ENCODE results near the gene UPK1A. TPM values are rescaled to one million over a fixed set of nuclear protein-coding genes. Genes with fewer than 3 reads are reported as not detected.
A peak's percentile ranks its signal among the peaks of the same experiment; 100 is the strongest.
"Not testable (repeated sequence)": the region's sequence is repeated elsewhere in the genome, so short reads cannot be mapped to it uniquely, and the experiment has no call there.

Gene UPK1A
- total RNA-seq, 1 experiment from 2014 or later = not detected

- DNase-seq (ENCODE audit: low read depth) = no peak
Measured at GRCh38 chr19:35689836-35690235, 23.5 kb downstream of the UPK1A start.

DNA sequence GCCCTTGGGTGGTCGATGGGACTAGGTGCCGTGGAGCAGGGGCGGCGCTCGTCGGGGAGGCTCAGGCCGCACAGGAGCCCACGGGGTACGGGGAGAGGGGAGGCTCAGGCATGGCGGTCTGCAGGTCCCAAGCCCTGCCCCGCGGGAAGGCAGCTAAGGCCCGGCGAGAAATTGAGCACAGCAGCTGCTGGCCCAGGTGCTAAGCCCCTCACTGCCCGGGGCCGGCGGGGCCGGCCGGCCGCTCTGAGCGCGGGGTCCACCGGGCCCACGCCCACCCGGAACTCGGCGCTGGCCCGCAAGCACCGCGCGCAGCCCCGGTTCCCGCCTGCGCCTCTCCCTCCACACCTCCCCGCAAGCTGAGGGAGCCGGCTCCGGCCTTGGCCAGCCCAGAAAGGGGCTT, 24.8 kb downstream of the UPK1A start:
- not testable (repeated sequence) for DNase-seq (ENCODE audit: low read depth)

DNA sequence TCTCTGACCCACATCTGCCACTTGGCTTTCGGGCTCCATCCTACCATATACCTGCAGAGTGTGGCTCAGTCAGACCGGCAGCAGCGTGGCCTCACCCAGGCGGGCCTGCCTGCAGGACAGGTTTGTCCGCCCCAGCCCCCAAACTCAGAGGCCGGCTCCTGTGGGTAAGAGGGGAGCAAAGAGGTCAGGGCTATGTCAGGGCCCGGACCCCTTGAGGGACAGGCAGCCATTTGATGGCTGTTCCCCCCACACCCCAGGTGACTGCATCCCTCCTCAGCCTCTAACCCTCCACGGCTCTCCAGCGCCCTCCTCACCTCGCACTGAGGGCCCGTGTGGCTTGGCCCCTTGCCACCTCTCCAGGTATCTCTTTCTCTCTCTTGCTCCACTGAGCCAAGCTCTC, 25.7 kb downstream of the UPK1A start:
- DNase-seq (ENCODE audit: low read depth) = no peak

- no peak for DNase-seq (ENCODE audit: low read depth)
Measured at GRCh38 chr19:35693422-35693821, 27.1 kb downstream of the UPK1A start.

DNA sequence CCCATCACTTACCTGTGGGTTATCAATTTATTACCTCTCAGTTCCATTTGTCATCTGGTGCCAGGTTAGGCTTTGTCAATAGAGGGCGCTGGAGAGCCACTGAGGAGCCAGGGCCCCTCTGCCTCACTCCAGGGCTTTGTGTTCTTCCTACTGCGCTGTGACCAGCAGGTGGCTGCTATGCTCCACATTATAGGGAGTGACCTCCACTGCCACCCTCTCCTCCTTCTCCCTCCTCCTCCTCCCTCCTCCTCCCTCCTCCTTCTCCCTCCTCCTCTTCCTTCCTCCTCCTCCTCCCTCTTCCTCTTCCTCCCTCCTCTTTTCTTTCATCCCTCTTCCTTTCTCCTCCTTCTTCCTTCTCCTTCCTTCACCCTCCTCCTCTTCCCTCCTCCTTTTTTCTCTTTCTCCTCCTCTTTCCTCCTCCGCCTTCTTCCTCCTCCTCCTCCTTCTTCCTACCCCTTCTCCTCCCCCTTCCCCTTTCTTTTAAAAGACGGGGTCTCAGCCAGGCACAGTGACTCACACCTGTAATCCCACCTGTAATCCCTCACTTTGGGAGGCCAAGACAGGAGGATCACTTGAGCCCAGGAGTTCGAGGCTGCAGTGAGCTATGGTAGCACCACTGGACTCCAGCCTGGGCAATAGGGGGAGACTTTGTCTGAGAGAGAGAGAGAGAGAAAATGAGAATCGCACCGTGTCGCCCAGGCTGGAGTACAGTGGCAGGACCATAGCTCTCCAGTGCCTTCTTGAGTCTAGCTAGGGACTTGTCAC, 27.7 kb downstream of the UPK1A start:
- DNase-seq (ENCODE audit: low read depth) = peak; percentile 77

DNA sequence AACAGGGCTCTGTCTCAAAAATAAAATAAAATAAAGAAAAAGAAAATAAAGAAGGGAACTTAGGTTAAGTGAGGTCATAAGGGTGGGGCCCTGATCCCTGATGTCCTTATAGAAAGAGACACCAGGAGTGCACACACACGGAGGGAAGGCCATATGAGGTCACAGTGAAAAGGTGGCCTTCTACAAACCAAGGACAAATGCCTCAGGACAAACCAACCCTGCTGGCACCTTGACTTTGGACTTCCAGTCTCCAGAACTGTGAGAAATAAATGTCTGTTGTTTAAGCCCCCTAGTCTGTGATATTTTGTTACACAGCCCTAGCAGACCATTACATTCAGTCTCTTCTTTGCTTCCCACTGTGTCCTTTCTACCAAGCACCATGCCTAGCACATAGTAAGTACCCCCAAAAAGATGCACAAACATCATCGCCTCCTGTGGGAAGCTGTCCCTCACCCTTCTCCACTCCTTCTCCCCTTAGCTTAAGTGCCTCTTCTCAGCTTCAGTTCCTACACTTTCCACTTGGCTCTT, 29.6 kb downstream of the UPK1A start:
- DNase-seq (ENCODE audit: low read depth) = no peak

DNA sequence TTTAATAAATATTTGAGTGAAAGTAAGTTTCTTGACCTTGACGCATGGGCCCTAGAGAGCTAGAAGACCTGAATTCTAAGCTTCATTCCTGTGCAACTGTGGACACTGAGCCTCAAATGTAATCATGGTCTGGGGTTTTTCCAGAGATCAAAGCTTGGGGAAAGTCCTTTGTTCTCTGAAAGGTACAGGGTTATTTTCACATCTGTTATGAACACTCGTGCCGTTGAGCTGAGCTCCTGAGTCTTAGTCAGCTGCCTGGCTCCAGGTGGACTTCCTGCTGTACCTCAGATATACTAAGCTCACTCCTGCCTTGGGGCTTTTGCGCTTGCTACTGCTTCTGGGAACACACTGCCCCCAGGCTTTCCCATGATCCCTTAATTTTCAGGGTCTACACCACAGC, 30.5 kb downstream of the UPK1A start:
- no peak for DNase-seq (ENCODE audit: low read depth)

- peak; percentile 94 for DNase-seq (ENCODE audit: low read depth)
Measured at GRCh38 chr19:35702223-35703012, 36.1 kb downstream of the UPK1A start.

- DNase-seq (ENCODE audit: low read depth) = no peak
Measured at GRCh38 chr19:35703343-35703742, 37.0 kb downstream of the UPK1A start.

DNA sequence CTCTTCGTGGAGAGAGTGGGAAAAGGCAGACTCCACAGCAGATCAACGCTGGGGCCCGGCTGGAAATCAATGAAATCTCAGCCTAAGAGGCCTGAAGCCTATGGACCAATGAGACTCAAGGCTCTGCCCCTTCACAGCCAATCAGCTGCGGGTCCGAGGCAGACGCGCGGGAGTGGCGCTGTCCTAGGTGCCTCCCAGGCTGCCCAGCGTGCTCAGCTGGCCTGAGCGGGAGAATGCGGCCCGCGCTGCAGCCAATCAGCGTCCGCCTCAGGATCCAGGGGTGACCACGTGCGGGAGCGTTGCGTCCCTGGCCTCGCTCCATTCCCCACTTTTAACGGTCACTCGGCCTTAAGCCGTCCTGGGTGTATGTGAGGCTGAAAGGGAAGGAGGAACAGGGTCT, 37.9 kb downstream of the UPK1A start, which contains the start of gene ZBTB32:
ZBTB32 (plus strand) TSS at position 341 of the 400 bp plus-strand sequence. CDS start 10,069 bp downstream, outside the sequence.
- DNase-seq (ENCODE audit: low read depth) = peak; percentile 21

DNA sequence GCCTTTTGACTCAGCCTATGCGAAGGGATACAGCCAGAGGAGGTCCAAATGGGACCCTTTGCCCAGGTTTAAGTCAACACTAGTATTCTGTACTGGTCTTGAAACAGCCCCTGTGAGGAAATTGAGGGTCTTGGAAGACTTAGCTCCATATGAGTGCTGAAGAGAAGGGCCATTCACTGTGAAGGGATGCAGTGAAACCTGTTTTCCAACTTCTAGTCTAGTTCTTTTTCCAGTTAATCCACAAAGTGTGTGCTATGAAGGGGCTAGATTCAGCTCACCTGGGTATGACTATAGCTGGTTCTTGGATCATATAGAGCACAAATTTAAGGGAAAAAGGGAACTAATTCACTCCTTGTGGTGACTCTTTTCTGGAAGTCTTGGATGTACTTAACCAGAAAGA, 42.1 kb downstream of the UPK1A start:
- no peak for DNase-seq (ENCODE audit: low read depth)

DNA sequence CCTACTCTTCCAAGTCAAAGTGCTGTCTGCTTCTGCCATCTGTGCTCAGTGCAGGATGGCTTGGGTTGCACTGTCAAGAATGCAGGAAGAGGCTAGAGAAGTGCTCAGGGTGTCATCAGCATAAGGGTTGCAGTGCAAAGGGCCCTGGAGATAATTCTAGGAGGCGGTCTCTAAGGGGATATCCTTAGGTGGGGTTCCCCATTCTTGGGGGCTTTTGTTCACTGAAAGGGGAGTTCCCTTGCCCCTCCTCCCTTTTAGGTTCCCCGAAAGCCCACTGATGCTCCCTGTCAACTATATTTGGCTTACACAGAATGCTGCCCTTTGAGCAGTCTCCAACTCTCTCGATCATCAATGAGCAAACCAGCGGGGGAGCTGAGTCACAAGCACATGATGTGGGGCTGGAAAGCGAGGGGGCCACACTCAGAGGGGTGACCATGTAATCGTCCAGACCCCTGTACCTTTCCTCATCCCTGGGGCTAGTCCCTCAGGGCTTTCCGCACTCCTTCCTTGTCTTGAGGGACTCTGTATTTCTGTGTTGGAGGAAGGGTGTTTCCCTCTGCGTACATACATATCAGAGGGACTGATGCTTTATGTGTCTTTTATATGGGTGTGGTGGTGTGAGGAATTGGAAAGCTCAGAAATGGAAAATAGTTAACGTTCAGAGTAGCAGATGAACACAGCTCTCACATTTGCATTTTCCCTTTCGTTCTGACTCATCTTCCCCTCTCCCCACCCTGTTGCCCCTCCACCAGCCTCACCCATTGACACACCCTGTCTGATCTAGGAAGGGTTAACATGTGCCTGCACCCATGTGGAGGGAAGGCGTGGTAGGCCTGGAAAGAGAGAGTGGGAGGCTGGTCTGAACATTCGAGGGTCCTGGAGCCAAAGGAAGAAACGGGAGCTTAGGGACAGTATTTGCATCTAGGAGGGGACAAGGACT, 44.7 kb downstream of the UPK1A start:
- DNase-seq (ENCODE audit: low read depth) = no peak

DNA sequence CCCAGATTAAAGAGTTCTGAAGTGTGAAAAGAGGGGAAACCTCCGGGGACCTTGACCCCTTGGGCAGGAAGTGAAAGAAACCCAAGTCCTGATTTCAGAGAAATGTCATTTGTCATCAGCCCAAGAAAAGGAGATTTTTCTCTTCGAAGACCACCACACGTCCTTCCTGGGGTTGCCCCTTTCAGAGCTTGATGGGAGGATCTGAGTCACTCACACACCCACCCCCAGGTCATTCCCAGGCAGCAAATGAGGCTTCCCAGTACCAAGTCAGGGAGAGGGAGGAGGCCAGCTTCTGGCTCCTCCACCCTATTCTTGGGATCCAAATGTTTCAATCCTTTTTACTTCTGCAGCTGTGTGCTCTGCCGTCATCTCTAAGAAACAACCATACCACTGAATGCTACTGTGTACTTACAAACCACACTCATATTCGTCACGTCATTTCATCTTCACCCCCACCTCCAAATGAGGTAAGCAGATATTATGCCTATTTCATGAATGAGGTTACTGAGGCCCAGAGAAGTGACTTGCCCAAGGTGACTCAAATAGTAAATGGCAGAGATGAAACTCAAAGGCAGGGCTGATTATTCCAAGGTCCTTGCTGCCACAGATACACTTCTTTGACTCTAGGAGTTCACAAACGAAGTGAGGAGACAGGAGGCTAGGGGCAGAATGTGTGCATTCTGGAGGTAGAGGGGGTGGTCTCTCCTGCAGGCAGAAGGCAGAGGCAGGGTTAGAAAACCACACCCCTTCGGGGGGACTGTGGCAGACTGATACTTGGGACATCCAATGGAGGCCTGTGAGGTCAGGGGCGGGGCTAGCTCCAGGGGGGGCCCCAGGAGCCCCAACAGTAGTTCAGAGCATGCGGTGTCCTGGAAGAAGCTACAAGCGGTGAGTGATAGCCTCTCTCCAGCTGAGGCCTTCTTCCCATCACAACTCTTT, 46.5 kb downstream of the UPK1A start:
- DNase-seq (ENCODE audit: low read depth) = no peak

DNA sequence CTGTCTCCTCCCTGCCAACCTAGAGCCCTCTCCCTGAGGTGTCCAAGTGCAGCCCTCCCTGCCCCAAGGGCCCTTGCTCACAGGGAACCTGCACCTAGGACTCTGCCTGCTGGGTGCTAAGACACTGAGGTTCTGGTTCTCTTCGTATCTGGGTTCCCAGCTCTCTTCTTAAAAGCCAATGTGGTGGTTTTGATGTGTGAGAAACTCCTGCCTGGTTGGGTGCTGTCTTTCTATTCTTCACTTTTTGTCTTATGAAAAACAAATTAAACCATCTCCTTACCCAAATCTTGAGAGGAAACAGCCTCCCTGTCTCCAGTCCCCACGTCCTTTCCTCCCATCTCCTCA, 47.2 kb downstream of the UPK1A start:
- no peak for DNase-seq (ENCODE audit: low read depth)

DNA sequence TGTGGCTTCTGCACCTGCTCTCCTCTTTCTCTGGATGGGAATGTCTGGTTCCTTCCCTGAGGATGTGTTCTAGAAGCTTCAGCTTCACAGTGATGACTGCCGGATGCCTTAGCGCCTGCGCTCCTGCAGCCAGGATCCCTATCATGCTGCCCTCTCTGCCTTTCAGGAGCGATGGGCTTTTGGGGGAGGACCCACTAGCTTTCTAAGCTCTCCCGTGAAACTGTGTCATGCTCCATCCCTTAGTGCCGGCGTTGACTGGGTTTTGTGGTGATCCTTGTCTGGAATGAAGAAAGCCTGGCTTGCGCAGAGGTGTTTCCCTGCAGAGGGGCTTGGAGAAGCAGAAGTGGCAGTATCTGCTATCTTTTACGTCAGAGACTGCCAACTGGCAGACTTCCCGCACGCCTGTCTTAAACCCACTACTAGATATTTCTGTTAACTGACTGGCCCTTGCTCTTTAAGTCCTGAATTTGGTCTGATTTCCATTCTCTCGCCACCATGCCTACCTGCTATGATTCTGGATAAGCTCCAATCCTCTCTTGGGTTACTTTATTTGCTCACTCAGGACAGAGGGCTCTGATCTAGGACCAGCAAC, 47.7 kb downstream of the UPK1A start:
- DNase-seq (ENCODE audit: low read depth) = no peak

- DNase-seq (ENCODE audit: low read depth) = no peak
Measured at GRCh38 chr19:35714601-35715354, 48.5 kb downstream of the UPK1A start.

GRCh38 chr19:35715355-35715809, 49.1 kb downstream of the UPK1A start:
- no peak for DNase-seq (ENCODE audit: low read depth)

DNA sequence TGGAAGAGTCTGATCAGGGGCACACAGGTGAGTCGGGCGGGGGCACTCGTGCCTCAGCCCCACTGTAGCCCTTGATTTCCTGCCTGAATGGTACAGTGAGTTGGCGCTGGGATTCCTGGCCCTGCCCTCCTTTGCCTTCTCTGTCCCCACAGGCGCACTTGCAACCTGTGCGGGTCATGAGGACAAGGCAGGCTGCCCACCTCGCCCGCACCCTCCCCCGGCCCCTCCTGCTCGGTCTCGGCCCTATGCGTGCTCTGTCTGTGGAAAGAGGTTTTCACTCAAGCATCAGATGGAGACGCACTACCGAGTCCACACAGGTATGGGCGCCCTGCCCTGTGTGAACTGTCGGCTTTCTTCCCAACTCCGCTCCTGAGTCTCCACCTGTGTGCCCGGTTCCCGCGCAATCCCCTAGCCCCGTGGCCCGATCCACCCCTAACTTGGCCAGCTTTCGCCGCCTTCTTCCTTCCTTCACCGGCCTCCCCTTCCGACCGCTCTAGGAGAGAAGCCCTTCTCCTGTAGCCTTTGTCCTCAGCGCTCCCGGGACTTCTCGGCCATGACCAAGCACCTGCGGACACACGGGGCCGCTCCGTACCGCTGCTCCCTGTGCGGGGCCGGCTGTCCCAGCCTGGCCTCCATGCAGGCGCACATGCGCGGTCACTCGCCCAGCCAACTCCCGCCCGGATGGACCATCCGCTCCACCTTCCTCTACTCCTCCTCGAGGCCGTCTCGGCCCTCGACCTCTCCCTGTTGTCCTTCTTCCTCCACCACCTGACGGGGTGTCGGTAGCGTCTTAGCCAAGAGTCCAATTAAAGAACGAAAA, 49.9 kb downstream of the UPK1A start:
- DNase-seq (ENCODE audit: low read depth) = no peak

Measured in HT1080 (cell line).